KMS-11 (cell line): ENCODE data around the gene DLX6.

Experiments
- H2AFZ ChIP-seq: fragments of 200-600 bp; sonication (generic); 2 replicates; pipeline ENCODE4 v1.6.1; 2016; ENCODE audit warnings: antibody characterized with exemption, mixed run types, low read depth
- H3K27ac ChIP-seq: fragments of 200-600 bp; sonication (generic); 2 replicates; pipeline ENCODE4 v1.6.1; 2016; ENCODE audit warnings: mild to moderate bottlenecking, mixed run types
- H3K27me3 ChIP-seq: fragments of 200-600 bp; sonication (generic); 2 replicates; pipeline ENCODE4 v1.6.1; 2017; ENCODE audit warnings: mild to moderate bottlenecking, low read depth, mixed run types, moderate library complexity; ENCODE audit not compliant: insufficient read depth
- H3K36me3 ChIP-seq: fragments of 200-600 bp; sonication (generic); 2 replicates; pipeline ENCODE4 v1.6.1; 2017; ENCODE audit warnings: mild to moderate bottlenecking, mixed run types; ENCODE audit not compliant: insufficient read depth
- H3K4me1 ChIP-seq: fragments of 200-600 bp; sonication (generic); 2 replicates; pipeline ENCODE4 v1.6.1; 2016; ENCODE audit warnings: mild to moderate bottlenecking, low read depth, mixed run types; ENCODE audit not compliant: poor library complexity, severe bottlenecking
- H3K4me2 ChIP-seq: fragments of 200-600 bp; sonication (generic); 2 replicates; pipeline ENCODE4 v1.7.0; 2016; ENCODE audit warnings: mild to moderate bottlenecking, mixed run types
- H3K4me3 ChIP-seq: fragments of 200-600 bp; sonication (generic); IDR thresholded peaks from 2 replicates; pipeline ENCODE4 v1.6.1; 2017; ENCODE audit warnings: low read depth, low read length, mixed read lengths; ENCODE audit not compliant: insufficient read depth
- H3K79me2 ChIP-seq: fragments of 200-600 bp; sonication (generic); 2 replicates; pipeline ENCODE4 v1.6.1; 2016; ENCODE audit warnings: low read depth, mixed run types; ENCODE audit not compliant: insufficient read depth
- H3K9ac ChIP-seq: fragments of 200-600 bp; sonication (generic); 2 replicates; pipeline ENCODE4 v1.6.1; 2016; ENCODE audit warnings: mild to moderate bottlenecking, mixed run types
- H4K20me1 ChIP-seq: fragments of 200-600 bp; sonication (generic); 2 replicates; pipeline ENCODE4 v1.6.1; 2016; ENCODE audit warnings: mild to moderate bottlenecking, mixed run types; ENCODE audit not compliant: insufficient read depth
- CTCF ChIP-seq: fragments of 200-600 bp; sonication (generic); conservative IDR thresholded peaks from 2 replicates; pipeline ENCODE4 v1.6.1; 2017; ENCODE audit warnings: low read depth, mild to moderate bottlenecking, antibody characterized with exemption, low read length, moderate library complexity, mixed read lengths

The DLX6 gene

GRCh38 chr7:96996111-96996957 is 9.0 kb upstream of the DLX6 start:
- no peaks in the 10 kb centered on the region for H3K36me3 ChIP-seq
- H3K9ac ChIP-seq, result no peak overlapping the region
- TF ChIP-seq CTCF, result no peak
- H3K27ac ChIP-seq, result no peak overlapping the region
- no peak overlapping the region for H3K4me3 ChIP-seq
- H4K20me1 ChIP-seq, result no peaks in the 10 kb centered on the region
- H3K4me1 ChIP-seq, result no peaks in the 10 kb centered on the region
- H3K79me2 ChIP-seq, result no peaks in the 10 kb centered on the region
- H2AFZ ChIP-seq, result no peak overlapping the region
- H3K27me3 ChIP-seq, result no peaks in the 10 kb centered on the region
- H3K4me2 ChIP-seq, result no peak overlapping the region

- no peak overlapping the region for H3K27ac ChIP-seq
- H3K4me1 ChIP-seq, result no peaks in the 10 kb centered on the region
- no peak for TF ChIP-seq CTCF
- H2AFZ ChIP-seq, result no peak overlapping the region
- H3K4me2 ChIP-seq, result no peak overlapping the region
- H3K27me3 ChIP-seq, result no peaks in the 10 kb centered on the region
- H3K9ac ChIP-seq, result no peak overlapping the region
- no peaks in the 10 kb centered on the region for H3K36me3 ChIP-seq
- no peak overlapping the region for H3K4me3 ChIP-seq
- no peaks in the 10 kb centered on the region for H3K79me2 ChIP-seq
- no peaks in the 10 kb centered on the region for H4K20me1 ChIP-seq
These were observed 8.3 kb upstream of the DLX6 start for GRCh38 chr7:96996958-96997511.

GRCh38 chr7:96997512-96998032 is 7.8 kb upstream of the DLX6 start:
- Histone ChIP-seq H2AFZ (no peak overlapping the region), H3K27ac (no peak overlapping the region), H3K9ac (no peak overlapping the region), H3K79me2 (no peaks in the 10 kb centered on the region), H3K4me1 (no peaks in the 10 kb centered on the region), H3K27me3 (no peaks in the 10 kb centered on the region), H3K4me3 (no peak overlapping the region), H4K20me1 (no peaks in the 10 kb centered on the region), H3K36me3 (no peaks in the 10 kb centered on the region), H3K4me2 (no peak overlapping the region)
- no peak for TF ChIP-seq CTCF

GRCh38 chr7:96998333-96998732 is 7.0 kb upstream of the DLX6 start:
- Histone ChIP-seq H3K9ac (no peak overlapping the region), H3K27ac (no peak overlapping the region), H3K27me3 (no peaks in the 10 kb centered on the region), H3K4me2 (no peak overlapping the region), H4K20me1 (no peaks in the 10 kb centered on the region), H3K4me1 (no peaks in the 10 kb centered on the region), H3K79me2 (no peaks in the 10 kb centered on the region), H3K4me3 (no peak overlapping the region), H3K36me3 (no peaks in the 10 kb centered on the region), H2AFZ (no peak overlapping the region)
- no peak for TF ChIP-seq CTCF
